Activated T-helper 1 cell treated with anti-CD3 and anti-CD28 coated beads, Interleukin-2, amount 50 U/mL, for 16 hours (primary cell): Measurements from ENCODE around the gene CACNA2D1.
"Not testable (repeated sequence)": the region's sequence is repeated elsewhere in the genome, so short reads cannot be mapped to it uniquely, and the experiment has no call there.

ENCODE experiments used
- DNase-seq, 2 donors: peaks; one replicate each; pipeline ENCODE4 v3.0.0-alpha.2; 2020; ENCODE audit warnings: low read depth in 1 of 2, low spot score in 1 of 2

The CACNA2D1 gene

DNA sequence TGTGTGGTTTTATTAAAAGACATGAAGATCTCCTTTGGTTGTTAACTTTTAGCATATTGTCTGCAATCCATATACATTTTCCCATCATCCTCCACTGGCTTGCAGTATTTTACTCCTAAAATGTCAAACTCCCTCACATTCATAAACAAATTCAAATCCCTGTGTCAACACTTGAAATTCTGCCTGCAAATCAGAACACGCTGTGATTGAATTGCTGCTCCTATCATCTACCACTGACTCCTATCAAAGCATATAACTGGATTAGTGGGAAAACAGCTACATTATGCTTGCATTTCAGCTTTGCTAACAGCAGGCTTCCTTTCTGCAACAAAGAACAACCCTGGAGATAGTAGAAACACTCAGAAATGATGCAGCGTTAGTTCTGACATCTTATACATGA, 392.0 kb downstream of the CACNA2D1 start:
- no peak for DNase-seq

- no peak for DNase-seq
Observed at GRCh38 chr7:82050792-82051191, 392.8 kb downstream of the CACNA2D1 start.

GRCh38 chr7:82049891-82050533, 393.6 kb downstream of the CACNA2D1 start:
- no peak for DNase-seq

DNA sequence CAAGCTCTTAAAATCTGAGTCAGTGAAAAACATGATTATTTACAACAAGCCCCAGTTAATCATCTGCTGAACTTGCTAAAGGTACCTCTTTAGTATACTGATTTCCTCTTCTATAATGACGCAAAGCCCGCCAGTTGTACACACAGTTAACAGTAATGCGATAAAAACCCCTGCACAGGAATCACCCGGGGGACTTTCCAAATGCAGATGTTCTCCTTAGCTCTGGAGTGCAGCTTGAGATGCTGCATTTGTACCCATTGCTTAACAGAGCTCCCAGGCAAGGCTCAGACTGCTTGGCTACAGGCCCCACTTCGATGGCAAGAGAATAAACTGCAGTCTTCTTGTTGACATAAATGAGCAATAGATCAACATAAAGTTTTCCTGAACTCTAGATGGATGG, 394.1 kb downstream of the CACNA2D1 start:
- DNase-seq, result no peak

- no peak for DNase-seq
Observed at GRCh38 chr7:82044497-82045080, 399.0 kb downstream of the CACNA2D1 start.

- DNase-seq, result no peak
Observed at GRCh38 chr7:82039621-82040020, 404.0 kb downstream of the CACNA2D1 start.

GRCh38 chr7:82036146-82036886, 407.3 kb downstream of the CACNA2D1 start:
- DNase-seq, result no peak

DNA sequence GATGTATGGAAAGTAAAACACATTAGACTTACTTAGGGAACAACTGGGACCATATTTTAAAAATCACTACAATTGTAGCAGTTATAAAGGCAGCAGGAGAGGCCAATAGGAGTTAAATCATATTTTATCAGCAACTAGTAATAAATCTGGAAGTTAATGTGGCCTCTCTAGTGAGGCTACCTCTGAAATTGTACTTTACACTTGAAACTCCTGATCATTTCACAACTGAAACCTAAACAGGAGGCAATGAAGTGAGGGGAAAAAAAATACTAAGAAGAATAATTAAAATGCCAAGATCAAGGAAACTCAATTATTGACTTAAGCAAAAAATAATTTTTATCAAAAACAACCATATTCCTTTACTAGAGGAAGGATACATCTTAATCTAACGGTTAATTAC, 408.1 kb downstream of the CACNA2D1 start:
- no peak for DNase-seq

DNA sequence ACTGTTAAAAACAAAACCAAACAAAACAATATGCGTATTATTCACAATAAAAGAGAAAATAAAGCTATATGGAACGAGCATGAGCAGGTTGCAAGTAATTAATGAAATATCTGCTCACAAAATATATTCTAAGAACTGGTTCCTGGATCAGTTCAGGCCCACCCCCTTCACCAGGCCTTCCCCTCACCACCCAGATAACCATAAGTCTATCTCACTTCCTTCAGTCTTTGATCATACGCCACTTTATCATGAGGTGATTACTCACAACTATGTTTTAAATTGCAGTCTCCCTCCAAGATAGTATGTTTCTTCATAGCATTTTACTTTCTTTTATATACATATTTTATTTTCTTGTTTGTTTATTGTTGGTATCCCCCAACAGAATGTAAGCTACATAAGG, 410.7 kb downstream of the CACNA2D1 start:
- DNase-seq, result no peak

DNA sequence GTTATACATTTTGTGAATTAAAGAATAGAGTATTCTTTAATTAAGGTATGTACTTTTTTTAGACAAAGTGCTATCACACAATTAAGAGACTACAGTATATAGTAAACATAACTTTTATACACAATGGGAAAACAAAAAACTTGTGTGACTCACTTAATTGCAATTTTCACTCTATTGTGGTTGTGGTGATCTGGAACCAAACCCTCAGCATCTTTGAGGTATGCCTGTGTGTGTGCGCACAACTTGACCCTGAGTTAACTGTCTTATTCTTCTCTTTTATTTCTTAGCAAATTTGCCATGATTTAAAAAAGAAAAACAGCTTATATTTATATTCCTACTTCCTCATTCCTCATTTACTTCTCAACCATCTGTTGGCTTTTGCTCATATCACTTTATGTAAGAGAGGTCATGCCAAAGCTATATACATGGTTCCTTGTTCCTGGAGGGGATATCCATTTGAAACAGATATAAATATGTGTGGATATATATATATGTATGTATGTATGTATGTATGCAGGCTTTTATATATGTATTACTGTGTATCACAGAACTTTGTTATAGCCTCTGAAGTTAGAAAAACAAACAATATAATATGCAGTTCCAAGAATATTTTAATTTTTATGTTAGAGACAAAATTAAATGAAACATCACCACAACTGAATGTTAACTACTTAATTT, 414.2 kb downstream of the CACNA2D1 start:
- DNase-seq, result no peak

GRCh38 chr7:82028097-82028496, 415.5 kb downstream of the CACNA2D1 start:
- DNase-seq, result no peak

DNA sequence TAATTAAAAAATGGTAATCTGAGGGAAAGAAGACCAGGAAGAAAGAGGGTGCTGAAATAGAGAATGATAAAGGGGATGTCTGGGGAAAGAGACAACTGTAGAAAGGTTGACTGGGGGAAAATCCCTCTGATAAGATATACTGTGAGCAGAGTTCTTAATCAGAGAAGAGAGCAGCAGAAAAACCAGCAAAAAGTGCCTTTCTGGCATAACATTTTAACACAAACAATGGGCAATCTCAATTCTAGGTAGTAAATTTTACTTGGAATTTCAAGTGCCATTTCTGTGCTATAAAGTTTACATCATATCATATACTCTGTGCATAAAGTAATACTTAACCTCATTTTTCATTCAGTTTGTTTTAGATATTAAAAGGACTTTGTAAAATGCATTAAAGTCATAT, 421.9 kb downstream of the CACNA2D1 start:
- no peak for DNase-seq

DNA sequence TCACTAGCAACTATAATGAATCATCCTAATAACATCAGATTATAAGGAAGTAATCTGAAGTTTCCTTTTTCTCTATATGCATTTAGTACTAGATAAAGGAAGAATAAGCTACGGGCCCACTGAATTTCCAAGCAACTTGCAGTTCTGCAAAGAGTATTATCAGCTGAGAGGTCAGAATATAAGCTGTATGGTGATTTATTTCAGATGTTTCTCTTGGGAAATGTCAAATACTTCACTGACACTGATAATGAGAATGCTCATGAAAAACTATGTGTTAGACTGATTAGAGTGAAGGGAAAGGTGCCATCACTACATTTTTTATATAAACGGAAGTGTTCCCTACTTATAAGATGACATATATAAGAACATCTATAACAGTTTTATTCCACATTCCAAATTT, 422.5 kb downstream of the CACNA2D1 start:
- no peak for DNase-seq

- no peak for DNase-seq
Observed at GRCh38 chr7:82019551-82020475, 423.8 kb downstream of the CACNA2D1 start.

DNA sequence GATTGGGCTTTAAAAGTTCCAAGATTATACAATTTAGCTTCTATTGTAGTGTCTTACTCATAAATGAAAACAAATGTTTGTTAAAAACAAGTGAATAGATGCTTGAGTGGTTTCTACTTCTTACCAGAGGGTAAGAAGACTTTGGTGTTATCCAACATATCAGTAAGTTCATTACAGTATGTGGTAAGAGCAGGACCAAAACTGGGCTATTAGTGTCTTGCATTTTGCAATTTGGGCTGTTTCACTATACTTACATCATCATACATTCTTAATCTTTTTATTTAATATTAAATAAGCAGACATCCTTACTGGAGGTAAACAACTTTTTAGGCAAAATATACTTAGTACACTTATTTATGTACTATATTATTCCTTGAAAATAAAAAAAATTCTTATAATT, 425.4 kb downstream of the CACNA2D1 start:
- DNase-seq, result no peak

- no peak for DNase-seq
Observed at GRCh38 chr7:82017334-82017943, 426.1 kb downstream of the CACNA2D1 start.

DNA sequence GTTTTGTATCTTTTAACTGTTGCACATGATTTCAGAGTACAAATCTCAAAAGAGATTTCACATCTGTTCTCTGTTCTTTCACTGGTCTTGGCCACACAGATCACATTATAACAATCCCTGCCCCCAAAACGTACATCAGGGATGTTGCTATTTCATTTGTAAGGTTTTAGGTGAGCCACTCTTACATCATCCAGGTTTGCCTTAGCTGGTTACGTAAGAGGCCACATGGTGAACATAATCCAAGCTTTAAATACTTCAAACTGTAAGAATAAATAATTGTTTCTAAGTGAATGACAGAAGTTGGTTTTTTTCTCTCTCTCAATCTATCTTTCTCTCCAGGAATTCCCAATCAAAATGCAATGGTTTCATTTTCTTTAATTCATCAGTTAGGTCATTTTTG, 427.8 kb downstream of the CACNA2D1 start:
- DNase-seq, result no peak

GRCh38 chr7:82014574-82014973, 429.0 kb downstream of the CACNA2D1 start:
- DNase-seq, result not testable (repeated sequence)

DNA sequence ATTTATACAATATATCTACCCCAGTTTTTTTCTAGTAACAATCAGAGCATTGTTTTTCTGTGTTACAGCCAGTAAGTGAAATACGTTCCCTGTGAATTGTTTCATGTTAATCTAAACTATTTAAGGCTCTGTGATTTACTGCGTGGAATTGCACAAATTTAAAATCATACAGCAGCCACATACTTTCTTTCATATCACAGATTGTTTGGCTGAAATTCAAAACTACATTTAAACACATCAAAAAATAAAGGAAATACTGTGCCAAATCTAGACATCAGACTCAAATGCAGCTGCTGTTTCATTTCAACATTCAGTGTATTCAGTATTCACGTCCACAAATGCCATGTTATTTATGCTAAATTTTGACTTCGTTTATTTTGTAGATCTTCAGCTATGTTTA, 431.1 kb downstream of the CACNA2D1 start:
- DNase-seq, result no peak

- no peak for DNase-seq
Observed at GRCh38 chr7:82010416-82010815, 433.2 kb downstream of the CACNA2D1 start.
